GM13977 (cell line): ENCODE results near the gene ACACA.

Experiments
- DNase-seq: peaks from one replicate; pipeline ENCODE4 v3.0.0; 2012; ENCODE audit warnings: low spot score
- in situ Hi-C: fragments of 300-500 bp; cut with MboI; formaldehyde crosslinking; loops from one replicate; pipeline ENCODE4 v1.12.0; 2022; ENCODE audit warnings: low sequenced_read_pairs, low pct_unique_long_range_greater_than_20kb, mixed read lengths, inconsistent platforms; ENCODE audit not compliant: unreplicated experiment
- TF ChIP-seq, protein P1 (sequence below): IDR thresholded peaks from 2 replicates; pipeline ENCODE4 v1.5.1; 2012; ENCODE audit warnings: mild to moderate bottlenecking, control low read depth; ENCODE audit not compliant: insufficient read depth; ENCODE audit errors: extremely low read depth, missing control alignments

The ACACA gene

GRCh38 chr17:37133136-37133535 is 273.5 kb downstream of the ACACA start:
- DNase-seq, result no peak
- in situ Hi-C loops, result no loop called here
- TF ChIP-seq, protein P1, sequence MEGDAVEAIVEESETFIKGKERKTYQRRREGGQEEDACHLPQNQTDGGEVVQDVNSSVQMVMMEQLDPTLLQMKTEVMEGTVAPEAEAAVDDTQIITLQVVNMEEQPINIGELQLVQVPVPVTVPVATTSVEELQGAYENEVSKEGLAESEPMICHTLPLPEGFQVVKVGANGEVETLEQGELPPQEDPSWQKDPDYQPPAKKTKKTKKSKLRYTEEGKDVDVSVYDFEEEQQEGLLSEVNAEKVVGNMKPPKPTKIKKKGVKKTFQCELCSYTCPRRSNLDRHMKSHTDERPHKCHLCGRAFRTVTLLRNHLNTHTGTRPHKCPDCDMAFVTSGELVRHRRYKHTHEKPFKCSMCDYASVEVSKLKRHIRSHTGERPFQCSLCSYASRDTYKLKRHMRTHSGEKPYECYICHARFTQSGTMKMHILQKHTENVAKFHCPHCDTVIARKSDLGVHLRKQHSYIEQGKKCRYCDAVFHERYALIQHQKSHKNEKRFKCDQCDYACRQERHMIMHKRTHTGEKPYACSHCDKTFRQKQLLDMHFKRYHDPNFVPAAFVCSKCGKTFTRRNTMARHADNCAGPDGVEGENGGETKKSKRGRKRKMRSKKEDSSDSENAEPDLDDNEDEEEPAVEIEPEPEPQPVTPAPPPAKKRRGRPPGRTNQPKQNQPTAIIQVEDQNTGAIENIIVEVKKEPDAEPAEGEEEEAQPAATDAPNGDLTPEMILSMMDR, result no peak

DNA sequence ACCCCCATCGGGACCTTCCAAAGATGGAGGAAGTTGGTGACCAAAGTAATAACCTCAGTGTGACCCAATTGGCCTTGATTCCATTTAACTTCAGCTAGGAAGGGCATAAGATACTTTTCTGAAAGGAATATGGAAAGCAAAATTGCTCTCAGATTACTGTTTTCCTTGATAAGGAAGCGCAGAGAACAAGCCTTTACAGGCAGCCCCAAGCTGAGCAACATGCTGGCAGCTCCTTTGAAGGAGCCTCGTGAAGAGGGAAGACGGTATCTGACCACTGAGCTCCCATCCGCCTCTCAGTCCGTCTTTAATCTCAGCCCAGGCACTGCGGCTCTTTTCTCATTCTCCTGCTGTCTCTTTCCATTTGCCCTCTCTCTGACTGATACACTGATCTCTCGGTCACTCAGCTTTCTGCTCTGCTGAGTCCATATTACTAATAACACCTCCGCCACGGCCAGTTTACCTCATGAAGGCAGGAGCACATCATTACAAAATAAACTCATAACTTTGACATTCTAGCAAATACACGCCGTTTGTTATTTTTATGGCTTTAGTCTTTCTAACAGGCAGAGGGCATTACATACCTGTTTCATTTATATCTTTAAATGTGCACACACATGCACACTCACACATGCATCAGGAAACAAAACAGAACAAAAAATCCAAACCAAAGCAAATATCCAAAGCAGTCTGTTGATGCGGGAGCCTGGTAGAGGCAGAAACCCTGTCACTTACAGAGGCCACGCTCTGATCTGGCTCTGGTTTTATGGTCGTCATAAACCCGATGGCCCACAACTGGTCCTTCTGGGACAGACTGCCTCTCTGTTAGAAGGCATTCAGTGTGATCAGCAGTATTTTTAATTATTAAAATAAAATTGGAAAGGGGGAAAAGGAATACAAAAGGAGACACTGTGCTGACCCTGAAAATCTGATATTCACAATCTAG is 274.7 kb downstream of the ACACA start:
- no peak for DNase-seq
- in situ Hi-C loops, result no loop called here
- TF ChIP-seq, protein P1, result no peak

- in situ Hi-C loops, result no loop called here
- TF ChIP-seq, protein P1, result no peak
- DNase-seq, result no peak
Measured at GRCh38 chr17:37130984-37131446, 275.6 kb downstream of the ACACA start.

GRCh38 chr17:37124821-37125173 is 281.8 kb downstream of the ACACA start:
- DNase-seq, result no peak
- TF ChIP-seq, protein P1, result no peak
- in situ Hi-C loops, result no loop called here

- in situ Hi-C loops, result no loop called here
- TF ChIP-seq, protein P1, result no peak
- DNase-seq, result no peak
Measured at GRCh38 chr17:37123941-37124820, 282.5 kb downstream of the ACACA start.

- TF ChIP-seq, protein P1, result no peak
- no peak for DNase-seq
- in situ Hi-C loops, result no loop called here
Measured at GRCh38 chr17:37123386-37123785, 283.2 kb downstream of the ACACA start.
